HG03469 (cell line): ENCODE data around the gene LRP1B.

Source experiments
- ATAC-seq: cut with Tn5 transposase; IDR thresholded peaks from one replicate; pipeline ENCODE4 v1.9.1; 2021; ENCODE audit warnings: mild to moderate bottlenecking, moderate library complexity, moderate number of reproducible peaks; ENCODE audit not compliant: unreplicated experiment

The LRP1B gene

DNA sequence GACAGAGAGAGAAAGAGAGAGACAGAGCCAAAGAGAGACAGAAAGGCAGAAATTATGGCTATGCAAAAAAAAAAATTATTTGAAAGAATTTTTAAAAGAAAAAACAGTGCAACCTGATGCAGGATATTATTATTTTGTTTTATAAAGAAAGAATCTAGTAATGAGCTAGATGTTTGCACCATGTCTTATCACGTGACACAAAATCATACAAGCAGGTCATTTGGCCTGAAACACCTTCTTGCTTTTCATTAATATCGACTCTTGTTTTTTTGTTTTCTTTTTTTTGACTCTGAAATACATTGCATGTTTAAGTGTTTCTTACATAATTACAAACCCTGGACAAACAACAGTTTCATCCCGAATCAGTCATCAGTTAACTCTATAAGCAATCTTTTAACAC lies 606.0 kb downstream of the LRP1B start:
- no peak for ATAC-seq

DNA sequence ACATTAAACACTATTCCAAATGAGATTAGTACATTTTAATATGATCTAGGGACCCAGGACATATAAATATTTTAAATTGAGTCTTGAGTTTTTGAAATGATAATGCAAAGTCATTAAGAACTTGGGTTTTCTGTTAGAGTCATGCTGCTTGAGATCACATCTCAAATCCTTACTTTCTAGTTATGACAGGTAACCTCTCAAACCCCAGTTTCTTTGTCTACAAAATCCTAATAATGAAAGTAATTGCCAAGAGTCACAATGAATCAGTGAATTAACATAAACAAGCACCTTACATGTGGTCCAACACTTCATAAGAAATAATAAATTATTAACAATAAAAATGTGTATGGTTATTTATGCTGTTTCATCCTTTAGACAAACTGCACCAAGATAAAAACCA lies 607.6 kb downstream of the LRP1B start:
- no peak for ATAC-seq

DNA sequence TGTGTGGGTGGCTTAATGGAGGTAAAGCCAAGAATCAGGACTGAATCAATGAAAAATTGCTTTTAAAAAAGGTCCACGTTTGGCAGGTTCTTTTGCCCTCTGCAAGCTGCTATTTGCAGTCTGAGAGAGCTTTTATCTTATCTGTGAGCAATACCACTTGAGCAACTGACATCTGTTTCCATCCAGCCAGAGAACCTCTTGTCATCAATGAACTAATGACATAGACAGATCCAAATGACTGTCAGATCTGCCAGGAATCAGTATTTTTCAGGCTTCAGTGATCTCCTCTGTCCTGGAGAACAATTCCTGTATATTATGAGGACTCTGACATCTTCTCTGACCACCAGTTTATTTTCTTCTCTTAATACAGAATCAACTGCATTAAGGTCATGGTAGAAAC lies 608.1 kb downstream of the LRP1B start:
- no peak for ATAC-seq

DNA sequence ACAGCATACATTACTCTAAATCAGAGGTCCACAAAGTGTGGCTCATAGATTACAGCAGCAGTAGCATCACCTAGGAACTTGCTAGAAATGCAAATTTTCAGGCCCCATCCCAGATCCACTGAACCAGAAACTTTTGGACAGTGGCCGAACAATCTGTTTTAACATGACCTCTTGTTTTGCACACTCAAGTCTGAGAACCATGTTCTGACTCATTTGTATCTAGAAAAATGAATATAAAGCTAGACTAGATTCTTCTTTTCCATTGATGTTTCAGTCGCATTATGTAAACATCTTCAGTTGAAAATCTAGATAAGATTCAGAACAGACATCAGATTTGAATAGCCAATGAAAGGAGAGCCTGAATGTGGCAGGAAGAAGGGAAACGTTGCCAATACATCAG lies 608.8 kb downstream of the LRP1B start:
- no peak for ATAC-seq

DNA sequence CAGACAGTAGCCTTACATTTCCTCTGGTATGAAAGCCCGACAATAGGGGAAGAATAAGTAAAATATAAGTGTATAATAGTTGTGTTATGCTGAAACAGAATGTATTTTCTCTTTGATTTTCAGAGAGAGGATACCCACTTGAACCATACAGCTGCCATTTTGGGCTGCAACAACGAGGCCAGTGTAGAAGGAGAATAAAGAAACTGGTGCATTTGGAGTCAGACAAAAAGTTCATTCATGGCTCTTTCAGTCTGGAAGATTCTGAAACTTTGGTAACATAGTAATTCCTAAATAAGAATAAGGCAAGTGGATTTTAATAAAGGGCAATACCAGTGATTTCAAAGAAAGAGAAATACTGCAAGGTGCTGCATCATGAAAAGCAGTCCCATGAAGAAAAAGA lies 610.9 kb downstream of the LRP1B start:
- no peak for ATAC-seq

DNA sequence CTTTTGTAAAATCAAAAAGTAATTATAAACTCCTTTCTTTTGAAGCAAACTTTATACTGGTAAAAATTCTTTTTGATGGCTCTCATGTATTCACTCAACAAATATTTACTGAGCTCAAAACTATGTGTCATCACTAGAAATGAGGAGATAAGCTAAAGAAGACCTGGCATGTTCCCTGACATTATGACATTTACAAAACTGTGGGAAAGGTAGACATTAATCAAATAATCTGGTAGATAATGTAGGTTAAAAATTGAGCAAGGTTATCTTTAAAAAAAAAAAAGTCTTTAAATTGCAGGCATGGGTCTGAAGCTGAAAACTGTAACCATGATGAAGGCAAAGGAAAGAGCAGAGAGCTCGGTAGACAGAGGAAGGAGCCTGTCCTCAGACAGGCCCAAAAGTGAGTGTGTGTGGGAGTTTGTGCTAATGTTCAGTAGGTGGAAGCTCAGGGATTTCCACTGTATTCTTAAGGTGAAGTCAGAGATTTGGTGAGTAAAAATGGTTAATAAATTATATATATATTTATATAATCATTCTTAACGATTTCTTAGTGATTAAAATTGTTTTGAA lies 612.9 kb downstream of the LRP1B start:
- ATAC-seq: no peak

DNA sequence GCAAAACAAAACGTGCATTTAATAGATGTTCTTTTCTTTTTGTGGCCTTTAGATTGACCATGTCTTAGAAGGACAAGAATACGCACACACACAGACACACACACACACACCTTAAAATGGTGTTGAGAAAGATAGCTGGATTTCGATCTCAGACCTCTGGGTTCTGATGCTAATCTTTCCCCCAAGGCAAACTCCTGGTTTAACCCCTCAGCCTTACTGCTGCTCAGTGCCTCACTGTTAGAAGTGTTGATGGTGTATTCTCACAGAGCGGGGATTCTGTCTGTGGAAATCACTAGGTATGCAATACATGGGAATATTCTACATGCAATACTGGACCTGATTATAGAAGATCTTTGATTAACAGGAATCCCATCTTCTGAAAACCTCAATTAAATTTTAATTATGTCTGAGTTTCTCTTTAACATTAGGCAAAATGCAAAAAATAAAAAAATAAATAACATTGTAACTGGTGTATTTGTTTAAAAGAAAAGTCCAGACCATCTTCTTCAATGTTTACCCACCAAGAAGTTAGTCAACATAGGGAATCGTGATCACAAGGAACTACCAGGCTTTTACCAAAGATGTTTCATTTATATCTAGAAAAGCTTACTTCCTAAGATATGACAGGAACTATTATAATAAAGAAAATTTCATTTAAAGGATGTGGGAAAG lies 613.5 kb downstream of the LRP1B start:
- no peak for ATAC-seq

DNA sequence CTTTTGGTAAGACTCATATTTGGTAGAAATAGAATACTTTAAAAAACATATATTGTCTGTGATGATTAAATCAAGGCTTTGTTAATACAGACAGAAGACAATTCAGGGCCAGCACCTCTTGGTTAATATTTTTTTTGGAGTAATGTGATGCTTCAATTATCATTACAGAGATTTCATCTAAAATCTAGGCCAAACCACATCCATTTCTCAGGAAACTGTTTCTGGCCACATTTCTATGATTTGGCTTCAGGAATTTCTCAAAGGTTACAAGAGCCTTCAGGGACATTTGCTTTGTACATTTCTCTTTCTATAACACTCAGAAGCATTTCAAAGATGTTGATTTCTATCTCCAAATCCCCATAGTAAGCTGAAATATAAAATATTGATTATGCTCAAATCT lies 614.9 kb downstream of the LRP1B start:
- ATAC-seq: no peak

DNA sequence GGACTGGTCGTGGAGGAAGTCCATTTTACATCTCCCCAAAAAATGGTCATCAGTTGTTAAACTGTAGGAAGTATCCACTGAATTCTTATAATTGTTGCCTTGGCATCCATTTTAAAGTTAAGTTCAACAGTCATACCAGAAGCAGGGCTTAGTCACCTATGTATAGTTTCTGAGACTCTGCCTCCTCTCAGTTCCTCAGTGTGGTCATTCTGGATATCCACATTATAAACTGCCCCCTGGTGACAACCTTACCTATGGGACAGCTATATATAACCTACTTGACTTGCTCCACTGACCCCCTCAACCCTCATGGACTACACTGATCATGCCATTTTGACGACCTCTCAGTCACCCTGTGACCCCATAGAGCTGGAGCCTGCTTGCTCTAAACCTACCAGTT lies 617.0 kb downstream of the LRP1B start:
- peak; percentile 98 for ATAC-seq

DNA sequence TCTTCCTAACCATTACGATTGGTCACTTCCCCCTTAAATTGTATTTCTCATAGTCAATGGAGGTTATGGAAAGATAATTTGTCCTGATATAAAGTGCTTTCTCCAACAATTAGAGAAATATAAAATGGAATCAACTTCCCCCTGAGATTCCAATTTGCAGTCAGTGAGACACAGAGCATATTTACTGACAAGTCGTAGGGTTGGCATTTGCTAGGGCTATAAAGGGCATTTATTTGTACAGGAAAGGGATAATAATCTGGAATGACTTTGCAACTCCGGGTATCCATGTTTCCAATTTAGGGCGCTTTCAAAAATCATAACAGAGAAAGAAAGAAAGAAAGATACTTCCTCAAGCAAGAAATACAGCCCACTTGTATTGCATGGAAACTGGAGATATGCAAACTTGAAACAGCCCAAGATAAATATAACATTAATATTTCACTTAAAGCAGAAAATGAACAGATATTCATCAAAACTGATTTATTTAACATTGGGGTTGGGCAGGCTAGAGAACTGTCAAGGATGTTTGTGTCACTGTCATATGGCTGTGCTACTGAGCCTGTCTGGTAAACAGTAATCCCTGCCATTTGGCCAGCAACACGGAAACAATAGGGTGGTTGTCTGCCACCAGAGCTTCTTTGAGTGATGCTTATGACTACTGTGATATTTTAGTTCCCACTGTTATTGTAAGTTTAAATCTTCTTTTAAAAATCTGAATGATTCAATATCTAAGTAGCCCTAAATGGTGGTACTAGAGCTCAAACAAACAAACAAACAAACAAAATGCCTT lies 621.8 kb downstream of the LRP1B start:
- ATAC-seq: no peak

DNA sequence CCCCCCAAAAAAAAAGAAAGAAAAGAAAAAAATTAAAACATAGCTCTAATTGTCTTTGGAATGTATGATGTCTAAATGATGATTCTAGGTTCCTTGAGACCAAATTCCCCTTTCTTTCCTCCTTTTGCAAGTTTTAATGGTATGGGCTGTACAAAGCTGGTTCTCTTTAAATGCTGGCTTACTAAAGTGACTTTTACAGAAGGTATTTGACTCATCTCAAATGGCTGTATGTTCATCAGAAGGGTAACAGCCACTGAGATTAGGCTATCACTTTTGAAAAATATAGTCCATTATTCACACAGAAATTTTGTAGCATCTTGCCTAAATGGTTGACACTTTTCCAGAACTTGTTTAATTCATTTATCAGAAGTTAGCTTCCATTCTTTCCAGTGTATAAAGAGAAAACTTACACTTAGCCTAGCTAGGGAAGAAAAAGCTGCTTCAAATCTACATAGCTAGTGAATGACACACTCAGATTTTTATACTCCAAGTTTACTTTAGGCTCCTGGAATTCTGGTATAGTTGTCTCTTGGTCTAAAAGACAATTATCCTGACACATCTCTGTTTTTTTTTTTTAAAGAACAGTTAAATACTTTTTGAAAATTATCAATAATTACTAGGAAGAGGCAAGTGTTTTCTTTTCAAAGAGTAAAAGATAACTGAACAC lies 622.6 kb downstream of the LRP1B start:
- no peak for ATAC-seq

DNA sequence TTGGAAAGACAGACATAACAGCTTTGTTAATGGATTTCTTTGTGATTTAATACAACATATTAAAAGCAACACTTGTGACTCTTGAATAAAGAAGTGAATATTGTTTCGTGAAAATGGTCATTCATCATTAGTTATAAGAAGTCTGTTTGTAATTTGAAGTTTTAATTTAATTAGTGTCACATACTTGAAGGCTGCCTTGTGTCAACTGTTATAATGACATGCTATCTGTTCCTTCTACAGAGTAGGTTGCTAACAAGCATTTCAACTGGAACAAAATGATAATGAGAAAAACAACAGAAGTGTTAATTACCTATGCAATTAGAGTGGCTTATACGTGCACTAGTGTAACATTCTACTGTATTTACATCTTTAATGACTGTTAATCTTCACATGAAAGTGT lies 624.7 kb downstream of the LRP1B start:
- no peak for ATAC-seq

DNA sequence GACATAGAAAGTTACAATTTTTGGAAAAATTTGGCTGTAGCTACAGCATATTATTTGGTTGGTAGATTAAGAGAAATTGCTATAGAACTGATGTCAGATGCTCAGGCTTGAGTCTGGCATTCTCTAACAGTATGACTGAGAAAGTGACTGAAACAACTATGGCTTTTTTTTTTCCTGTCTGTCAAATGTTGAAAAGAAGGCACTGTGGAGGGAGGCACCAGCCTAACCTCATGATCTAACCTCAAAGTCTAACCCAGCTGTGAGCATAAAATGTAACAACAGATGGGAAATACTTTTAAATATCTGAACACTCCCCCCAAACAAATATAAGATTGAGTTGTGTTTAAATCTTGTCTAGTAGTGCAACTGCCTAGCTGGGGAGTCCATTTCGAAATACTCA lies 629.1 kb downstream of the LRP1B start:
- ATAC-seq: no peak

DNA sequence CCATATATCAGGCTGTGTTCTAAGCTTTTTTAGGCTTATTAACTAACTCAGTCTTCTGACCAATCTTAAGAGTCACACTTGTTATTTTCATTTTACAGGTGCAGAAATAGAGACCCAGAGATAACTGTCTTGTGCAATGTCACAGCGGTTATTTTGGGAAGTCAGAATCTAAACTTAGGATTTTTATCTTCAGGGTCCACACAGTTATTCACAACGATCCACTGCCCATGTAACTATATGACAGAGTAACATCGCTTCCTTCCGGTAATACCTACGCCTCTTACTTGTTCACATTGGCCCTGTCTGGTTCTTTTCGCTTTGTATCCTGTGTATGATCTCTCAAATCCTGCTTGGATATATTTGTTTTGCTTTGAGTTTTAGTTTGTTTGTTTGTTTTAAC lies 631.7 kb downstream of the LRP1B start:
- no peak for ATAC-seq

DNA sequence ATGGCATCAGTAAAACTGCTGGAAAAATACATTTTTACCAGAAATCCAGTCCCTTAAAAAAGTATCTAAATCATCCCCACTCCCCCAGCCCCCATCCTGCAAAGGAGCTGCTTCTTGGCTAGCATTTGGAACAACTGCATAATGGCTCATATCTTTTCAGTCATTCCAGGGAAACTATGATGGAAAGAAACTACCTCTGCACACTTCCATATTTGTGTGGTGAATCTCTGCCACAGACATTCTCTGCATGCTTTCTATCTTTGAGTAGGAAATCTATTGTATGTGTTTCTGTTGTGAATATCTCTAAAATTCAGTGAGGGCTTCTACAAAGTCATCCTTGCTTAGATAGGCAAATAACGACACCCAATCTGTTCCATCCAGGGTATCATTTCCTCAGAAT lies 632.3 kb downstream of the LRP1B start:
- no peak for ATAC-seq

DNA sequence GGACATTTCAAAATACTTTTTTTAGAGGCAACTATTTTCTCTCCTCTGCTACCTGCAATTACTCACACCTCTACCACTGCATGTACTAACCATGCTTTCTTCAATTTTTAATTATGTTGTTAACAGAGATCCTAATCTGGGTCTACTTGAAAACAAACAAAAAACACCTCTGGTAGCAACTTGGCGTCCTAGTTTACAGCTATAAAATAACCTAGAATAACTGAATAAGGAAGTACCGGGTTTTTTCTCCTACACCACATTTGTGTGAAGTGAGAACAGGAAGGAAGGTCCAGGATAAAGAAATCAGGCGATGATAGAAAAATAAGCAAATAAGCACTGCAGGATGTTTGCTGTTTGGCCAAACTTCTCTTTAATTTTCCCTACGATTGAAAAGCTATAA lies 633.5 kb downstream of the LRP1B start:
- no peak for ATAC-seq

DNA sequence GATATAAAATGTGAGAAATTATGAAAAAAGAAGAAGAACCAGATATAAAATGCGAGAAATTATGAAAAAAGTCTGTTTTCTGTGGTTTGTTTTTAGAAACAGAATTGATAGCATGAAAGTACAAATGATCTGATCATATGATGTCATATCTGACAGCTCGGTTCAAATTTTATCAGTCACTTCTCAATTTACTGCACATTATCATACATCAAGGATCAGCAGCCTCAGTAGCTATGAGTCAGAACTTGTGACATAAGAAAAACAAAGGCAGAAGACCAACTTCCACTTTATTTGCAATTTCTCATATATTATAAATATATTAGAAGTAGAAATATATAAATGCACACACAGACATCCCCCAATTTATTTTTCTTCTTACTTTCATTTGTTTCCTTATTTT lies 634.0 kb downstream of the LRP1B start:
- ATAC-seq: no peak

DNA sequence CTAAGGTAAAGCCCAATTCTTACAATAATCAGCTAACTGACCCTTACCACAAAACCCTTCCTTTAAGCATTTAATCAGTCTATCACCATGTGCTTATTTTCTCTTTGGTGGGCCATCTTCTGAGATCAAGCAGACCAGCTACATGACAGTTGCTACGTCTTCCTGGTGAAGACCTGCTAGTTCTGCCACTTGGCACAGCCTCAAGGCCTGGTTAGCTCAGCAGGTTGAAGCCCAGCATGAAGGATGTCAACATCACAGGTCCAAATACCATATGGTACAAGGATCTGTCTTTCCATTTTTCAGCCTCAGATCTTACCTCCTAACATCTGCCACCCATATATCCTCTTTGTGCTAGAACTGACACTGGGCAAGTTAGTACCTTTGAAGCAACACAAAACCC lies 636.9 kb downstream of the LRP1B start:
- no peak for ATAC-seq

DNA sequence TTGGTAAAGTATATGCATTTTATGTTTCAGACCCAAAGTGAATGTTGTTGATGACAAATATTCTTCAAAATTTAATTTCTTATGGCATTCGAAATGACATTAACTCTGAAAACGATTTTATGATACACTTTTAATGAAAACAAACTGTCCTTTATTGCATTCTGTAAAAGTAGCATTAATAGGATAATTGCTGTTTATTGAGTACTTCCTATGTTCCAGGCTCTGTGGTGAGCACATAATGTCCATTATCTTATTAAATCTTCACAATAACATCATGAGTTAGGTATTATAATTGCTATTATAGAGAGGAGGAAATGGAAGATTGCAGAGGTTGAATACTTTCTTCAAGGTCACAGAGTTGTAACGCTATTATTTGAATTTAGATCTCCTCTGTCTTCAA lies 638.0 kb downstream of the LRP1B start:
- no peak for ATAC-seq

DNA sequence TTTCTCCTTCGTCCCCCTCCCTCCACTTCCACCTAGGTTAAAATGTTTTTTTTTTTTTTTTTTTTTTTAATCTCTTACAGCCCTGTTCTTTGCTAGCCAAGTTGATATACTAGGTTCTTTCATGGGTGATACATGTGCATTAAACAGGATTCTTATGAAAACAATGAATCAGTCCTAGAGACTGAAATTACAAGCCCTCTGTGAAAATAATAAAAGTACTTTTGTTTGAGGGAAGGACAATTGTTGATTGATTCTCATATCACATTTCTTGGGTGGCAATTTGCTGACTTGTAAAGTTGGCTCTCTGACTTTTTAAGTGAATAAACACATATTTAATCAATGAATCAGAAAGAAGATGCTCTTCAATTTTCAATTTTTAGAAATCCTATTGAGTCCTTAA lies 639.9 kb downstream of the LRP1B start:
- no peak for ATAC-seq

DNA sequence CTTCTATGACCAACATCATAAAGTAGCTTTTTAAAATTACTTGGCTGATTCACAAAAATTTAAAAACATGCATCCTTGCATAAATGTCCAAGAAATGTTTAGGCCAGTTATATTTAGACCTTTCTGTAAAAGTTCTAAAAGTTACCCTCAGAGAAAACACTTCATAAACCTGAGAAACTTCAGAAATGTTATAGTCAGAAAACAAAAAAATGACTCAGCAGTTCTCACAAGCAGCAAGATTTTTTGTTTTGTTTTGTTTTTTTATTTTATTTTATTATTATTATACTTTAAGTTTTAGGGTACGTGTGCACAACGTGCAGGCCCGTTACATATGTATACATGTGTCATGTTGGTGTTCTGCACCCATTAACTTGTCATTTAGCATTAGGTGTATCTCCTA lies 648.1 kb downstream of the LRP1B start:
- no peak for ATAC-seq

DNA sequence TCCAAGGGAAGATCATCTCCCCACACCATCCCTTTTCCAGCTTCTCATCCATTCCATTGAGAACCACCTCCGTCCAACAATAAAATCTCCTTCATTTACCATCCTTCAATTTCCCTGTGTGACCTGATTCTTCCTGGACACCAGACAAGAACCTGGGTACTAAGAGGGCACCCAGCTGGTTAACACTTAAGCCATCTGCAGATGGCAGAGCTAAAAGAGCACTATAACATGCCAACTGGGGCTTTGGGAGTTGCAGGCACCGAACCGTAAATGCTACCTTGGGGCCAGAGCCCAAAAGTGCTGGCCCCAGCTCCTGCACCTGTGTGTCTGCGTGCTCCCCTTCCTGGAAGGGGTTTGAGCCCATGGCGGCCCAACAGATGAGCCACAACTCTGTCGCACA lies 655.0 kb downstream of the LRP1B start:
- no peak for ATAC-seq
